Cerebellar cortex (tissue), 1 donor: ENCODE data around the gene IFT122.
"Not testable (repeated sequence)": the region's sequence is repeated elsewhere in the genome, so short reads cannot be mapped to it uniquely, and the experiment has no call there.

Source experiments
- DNase-seq: peaks from one replicate; pipeline ENCODE4 v3.0.0-alpha.2; 2015; ENCODE audit warnings: low spot score

Gene IFT122

DNA sequence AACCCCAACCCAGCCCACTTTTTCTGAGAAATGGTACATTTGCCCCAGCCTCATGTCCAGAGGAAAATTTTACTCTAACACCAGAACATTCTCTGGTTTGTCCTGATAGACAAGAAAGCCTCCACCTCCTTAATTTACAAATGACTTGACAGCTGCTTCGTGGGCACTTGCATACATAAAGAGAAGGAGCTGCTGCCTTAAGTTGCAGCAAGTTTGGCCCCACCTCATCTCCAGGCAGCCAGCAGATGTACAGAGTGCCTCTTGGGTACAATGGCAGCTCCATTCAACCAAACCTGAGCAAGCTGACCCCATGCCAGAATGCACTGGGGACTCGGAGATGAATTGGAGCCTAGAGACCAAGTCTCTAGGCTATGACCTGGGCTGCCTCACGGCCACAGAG lies 96.8 kb downstream of the IFT122 start:
- no peak for DNase-seq

DNA sequence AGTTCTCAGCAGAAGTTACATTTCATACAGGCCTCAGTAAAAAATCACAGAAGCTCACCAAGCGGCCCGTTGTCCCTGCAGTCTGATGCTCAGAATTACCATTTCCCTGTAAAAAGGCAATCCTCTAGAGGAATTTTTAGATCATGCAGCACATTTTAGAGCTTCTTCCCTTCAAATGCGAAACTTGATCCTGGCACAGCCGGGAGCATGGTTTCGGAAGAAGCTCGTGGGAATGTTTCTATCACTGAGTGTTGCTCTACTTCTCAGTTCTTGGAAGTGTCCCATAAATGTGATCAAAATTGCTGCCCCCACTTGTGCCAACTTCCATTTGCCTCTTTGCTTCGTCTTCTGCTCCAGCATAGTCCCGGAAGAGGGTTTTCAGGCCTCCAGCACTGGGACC lies 99.2 kb downstream of the IFT122 start:
- DNase-seq: no peak

- DNase-seq: no peak
These were observed 100.9 kb downstream of the IFT122 start for GRCh38 chr3:129540776-129541516.

GRCh38 chr3:129542747-129543146 lies 102.7 kb downstream of the IFT122 start:
- no peak for DNase-seq

DNA sequence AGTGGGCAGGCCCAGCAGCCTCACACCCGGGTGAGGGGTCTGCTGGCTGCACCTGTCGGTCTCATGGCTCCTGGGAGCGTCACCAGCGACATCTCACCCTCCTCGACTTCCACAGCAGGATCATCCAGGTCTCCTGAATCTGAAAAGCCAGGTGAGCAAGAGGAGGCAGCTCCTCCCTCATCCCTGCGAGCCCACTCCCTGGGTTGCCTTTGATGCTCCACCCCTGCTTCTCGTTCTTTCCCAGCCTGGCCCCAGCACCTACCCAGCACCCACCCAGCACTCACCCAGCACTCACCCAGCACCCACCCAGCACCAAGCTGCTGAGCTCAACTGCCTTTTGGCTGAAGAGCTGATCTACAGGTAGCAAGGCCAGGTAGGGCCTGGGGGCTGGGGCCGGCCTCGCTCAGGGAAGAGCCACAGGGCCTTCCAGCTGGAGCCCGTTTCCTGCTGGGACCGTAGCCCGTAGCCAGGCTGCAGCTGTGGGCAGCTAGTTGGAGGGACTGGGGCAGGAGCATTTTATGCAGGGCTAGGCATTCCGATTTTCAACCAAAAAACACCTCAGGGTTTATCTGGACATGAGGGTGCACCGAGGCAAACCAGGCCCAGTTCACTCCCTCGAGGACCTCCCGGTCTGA lies 103.2 kb downstream of the IFT122 start, which contains the start of gene H1-8:
Gene H1-8 (plus strand): TSS at position 20 of the 635 bp plus-strand sequence. CDS start 44 bp downstream, at position 64.
- DNase-seq: no peak

- no peak for DNase-seq
These were observed 104.0 kb downstream of the IFT122 start for GRCh38 chr3:129543999-129544398.

- DNase-seq: not testable (repeated sequence)
These were observed 105.9 kb downstream of the IFT122 start for GRCh38 chr3:129545951-129546350.

DNA sequence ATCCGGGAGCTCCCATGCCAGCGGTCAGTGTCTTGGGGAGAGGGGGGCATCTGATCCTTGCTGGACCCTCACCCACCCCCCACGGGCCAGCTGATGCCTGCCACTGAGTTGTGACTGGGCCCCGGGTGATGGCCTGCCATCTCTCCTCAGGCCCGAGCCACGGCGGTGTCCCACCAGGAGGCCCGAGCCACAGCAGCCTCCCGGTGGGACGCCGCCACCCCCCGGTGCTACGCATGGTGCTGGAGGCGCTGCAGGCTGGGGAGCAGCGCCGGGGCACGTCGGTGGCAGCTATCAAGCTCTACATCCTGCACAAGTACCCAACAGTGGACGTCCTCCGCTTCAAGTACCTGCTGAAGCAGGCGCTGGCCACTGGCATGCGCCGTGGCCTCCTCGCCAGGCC lies 107.2 kb downstream of the IFT122 start:
- no peak for DNase-seq

- no peak for DNase-seq
These were observed 108.3 kb downstream of the IFT122 start for GRCh38 chr3:129548104-129548965.

DNA sequence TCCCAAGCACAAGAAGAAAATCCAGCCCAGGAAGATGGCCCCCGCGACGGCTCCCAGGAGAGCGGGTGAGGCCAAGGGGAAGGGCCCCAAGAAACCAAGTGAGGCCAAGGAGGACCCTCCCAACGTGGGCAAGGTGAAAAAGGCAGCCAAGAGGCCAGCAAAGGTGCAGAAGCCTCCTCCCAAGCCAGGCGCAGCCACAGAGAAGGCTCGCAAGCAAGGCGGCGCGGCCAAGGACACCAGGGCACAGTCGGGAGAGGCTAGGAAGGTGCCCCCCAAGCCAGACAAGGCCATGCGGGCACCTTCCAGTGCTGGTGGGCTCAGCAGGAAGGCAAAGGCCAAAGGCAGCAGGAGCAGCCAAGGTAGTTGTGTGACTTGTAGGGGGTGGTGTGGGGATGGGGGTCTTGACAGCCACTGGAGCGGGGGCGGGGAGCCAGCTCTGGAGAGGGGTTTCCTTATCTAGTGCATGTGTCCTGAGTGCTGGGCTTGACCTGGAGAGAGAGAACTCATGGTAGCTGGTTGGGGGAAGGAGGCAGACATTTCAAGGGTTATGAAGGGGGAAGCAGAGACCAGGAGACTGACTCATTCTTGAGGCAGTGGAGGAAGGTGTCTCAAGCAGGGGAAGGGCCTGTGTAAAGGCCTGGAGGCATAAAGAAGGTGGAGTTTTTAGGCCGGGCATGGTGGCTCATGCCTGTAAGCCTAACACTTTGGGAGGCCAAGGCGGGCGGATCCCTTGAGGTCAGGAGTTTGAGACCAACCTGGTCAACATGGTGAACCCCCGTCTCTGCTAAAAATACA lies 109.2 kb downstream of the IFT122 start:
- DNase-seq: no peak

DNA sequence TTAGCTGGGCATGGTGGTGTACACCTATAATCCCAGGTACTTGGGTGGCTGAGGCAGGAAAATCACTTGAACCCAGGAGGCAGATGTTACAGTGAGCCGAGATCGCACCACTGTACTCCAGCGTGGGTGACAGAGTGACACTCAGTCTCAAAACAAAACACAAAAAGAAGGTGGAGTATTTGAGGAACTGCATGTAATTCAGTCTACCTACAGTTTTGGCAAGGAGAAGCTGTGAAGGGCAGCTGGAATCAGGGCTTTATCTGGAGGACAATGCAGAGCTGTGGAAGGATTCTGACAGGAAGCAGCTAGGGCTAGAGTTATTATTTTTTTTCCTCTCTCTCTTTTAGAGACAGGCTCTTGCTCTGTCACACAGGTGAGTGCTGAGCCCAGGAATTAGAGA lies 109.8 kb downstream of the IFT122 start:
- no peak for DNase-seq

DNA sequence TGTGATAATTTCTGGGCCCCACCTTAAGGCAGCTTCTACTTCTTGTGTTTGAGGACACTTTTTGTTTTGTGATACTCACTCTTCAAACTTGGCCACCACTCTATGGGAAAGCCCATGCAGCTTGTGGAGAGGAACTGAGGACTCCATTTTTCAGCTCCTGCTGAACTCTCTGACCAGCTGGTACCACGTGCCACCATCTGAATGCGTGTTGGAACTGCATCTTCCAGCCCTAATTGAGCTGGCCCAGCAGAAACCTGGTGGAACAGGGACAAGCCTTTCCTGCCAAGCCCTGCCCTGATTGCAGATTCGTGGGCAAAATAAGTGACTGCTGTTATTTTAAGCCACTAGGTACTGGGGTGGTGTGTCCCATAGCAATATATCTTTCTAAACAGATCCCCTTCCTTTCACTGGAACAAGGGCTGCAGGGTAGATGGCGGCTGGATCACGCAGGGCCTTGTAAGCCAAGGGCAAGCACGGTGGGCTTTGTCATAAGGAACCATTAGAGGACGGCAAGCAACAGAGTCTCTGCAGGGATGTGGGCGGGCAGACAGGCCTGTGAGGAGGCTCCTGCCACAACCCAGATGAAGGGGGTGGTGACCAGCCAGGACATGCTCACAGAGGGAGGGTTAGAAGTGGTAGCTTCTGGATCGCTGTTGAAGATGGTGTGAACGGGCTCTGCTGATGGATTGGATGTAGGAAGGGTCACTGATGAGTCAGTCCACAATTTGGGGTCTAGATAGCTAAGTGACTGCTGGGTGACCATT lies 112.4 kb downstream of the IFT122 start:
- DNase-seq: no peak

DNA sequence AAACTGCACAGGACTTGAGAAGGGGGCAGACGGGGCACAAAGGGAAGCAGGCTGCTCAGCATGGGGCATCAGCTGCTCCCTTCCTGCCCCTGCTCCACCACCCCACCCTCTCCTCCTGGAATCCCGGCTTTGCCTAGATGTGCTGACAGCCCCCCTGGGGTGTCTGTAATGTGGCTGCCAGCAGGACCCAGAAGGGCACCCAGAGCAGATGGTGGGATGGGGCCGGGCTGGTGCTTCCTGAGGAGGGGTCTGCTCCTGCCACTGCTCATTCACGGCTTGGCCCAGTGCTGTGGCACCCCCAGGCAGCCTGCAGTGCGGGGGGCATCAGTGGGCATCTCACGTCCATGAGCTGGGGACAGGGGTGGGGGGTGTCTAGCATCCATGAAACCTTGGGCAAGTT lies 113.1 kb downstream of the IFT122 start:
- DNase-seq: no peak

DNA sequence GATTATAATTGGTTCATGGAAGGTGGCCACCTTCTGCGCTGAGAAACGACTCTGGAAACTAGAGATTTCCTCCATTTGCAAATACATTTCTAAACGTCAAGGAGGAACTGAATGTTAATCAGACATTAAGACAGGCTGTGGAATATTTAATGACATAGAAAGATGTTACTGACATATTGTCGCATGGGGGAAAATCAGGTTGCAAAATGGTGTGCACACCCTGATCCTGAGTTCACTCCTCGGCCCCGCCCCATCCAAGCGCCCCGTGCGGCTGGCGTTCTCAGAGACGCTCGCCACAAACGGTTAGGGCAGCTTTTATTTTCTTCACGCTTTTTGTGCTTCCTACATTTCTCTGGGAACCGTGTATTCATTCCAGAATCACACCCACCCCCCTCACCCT lies 113.7 kb downstream of the IFT122 start:
- no peak for DNase-seq

DNA sequence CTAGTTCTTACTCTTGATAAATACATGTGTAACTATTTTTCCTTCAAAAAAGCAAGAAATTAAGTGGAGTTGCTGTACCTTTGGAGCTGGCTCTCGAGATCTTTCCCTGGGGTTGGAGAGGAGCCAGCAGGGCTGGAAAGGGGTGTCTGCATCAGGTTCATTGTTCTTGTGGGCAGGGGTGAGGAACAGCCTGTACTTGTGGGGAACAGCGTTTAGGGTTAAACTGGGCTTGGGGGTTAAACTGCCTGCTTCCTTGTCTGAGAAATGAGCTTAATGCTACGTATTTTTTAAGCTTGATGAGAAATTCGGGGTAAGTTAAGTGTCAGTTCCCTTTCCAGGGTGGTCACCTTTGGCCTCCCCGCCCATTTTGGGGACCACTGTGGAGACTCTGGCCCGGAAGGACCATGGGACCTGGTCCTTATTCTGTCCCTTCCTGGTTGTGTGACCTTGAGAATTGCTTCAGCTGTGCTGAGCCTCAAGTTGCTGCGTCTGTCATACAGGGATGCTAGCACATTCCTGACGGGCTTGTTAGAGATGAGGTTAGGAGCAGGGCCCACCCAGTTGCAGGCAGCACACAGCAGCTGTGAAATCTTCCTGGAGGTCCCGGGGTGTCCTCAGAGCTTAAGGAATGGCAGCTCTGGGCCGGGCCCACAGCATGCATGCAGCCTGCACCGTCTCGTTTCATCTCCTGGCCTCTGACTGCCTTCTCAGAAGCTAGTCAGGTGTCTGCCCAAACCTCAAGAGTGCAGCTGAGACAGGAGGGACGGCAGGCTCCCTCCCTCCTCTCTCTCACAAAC lies 114.5 kb downstream of the IFT122 start:
- DNase-seq: no peak

GRCh38 chr3:129555153-129555550 lies 115.1 kb downstream of the IFT122 start:
- no peak for DNase-seq

GRCh38 chr3:129555616-129556357 lies 115.8 kb downstream of the IFT122 start:
- DNase-seq: no peak

GRCh38 chr3:129556358-129556695 lies 116.3 kb downstream of the IFT122 start:
- no peak for DNase-seq

GRCh38 chr3:129556890-129557547 lies 117.0 kb downstream of the IFT122 start:
- no peak for DNase-seq
